ENCODE measurements around the gene GALNT10.

Gene GALNT10

GRCh38 chr5:154329062-154329461, 138.5 kb downstream of the GALNT10 start:
- H3K9me2 ChIP-seq (replicated peaks; ENCODE audit: control insufficient read depth, low read length), result no peaks in the 10 kb centered on the region
- H3K4me2 ChIP-seq (ENCODE audit: low read length), result no peak overlapping the region
- no peaks in the 10 kb centered on the region for H3K9me3 ChIP-seq (ENCODE audit: control insufficient read depth, insufficient read depth, low read length)
- H3F3A ChIP-seq (ENCODE audit: control insufficient read depth, insufficient read depth), result no peaks in the 10 kb centered on the region
- no peaks in the 10 kb centered on the region for H3K79me2 ChIP-seq (ENCODE audit: control insufficient read depth, low read length)
- H3K4me1 ChIP-seq (ENCODE audit: control insufficient read depth, low read length), result no peaks in the 10 kb centered on the region
- no peak overlapping the region for H3K27ac ChIP-seq (ENCODE audit: low read depth, low read length)
- H3K27me3 ChIP-seq (ENCODE audit: control insufficient read depth, low read length), result peaks cover 6% of the 10 kb centered on the region; the same call in 1 of the 2 replicates
- H3K36me3 ChIP-seq (ENCODE audit: control insufficient read depth, low read length), result no peaks in the 10 kb centered on the region
- H3K4me3 ChIP-seq (ENCODE audit: low read length), result no peak overlapping the region
- TF ChIP-seq CTCF (IDR thresholded peaks at IDR 0.05; ENCODE audit: low read depth, low read length, poor library complexity, severe bottlenecking) (no peak), EZH2phosphoT487 (IDR thresholded peaks at IDR 0.05; ENCODE audit: borderline replicate concordance, low read length) (no peak)
- H4K20me1 ChIP-seq (ENCODE audit: control insufficient read depth, insufficient read depth, low read depth, low read length), result no peaks in the 10 kb centered on the region

GRCh38 chr5:154329519-154330040, 139.0 kb downstream of the GALNT10 start:
- Histone ChIP-seq H4K20me1 (ENCODE audit: control insufficient read depth, insufficient read depth, low read depth, low read length) (no peaks in the 10 kb centered on the region), H3K79me2 (ENCODE audit: control insufficient read depth, low read length) (no peaks in the 10 kb centered on the region), H3K4me2 (ENCODE audit: low read length) (no peak overlapping the region), H3K27ac (ENCODE audit: low read depth, low read length) (no peak overlapping the region), H3K9me3 (ENCODE audit: control insufficient read depth, insufficient read depth, low read length) (no peaks in the 10 kb centered on the region), H3K4me3 (ENCODE audit: low read length) (no peak overlapping the region), H3K27me3 (ENCODE audit: control insufficient read depth, low read length) (peaks cover 6% of the 10 kb centered on the region; the same call in 1 of the 2 replicates), H3F3A (ENCODE audit: control insufficient read depth, insufficient read depth) (no peaks in the 10 kb centered on the region), H3K4me1 (ENCODE audit: control insufficient read depth, low read length) (no peaks in the 10 kb centered on the region), H3K9me2 (replicated peaks; ENCODE audit: control insufficient read depth, low read length) (no peaks in the 10 kb centered on the region), H3K36me3 (ENCODE audit: control insufficient read depth, low read length) (no peaks in the 10 kb centered on the region)
- TF ChIP-seq CTCF (IDR thresholded peaks at IDR 0.05; ENCODE audit: low read depth, low read length, poor library complexity, severe bottlenecking), result no peak
- TF ChIP-seq EZH2phosphoT487 (IDR thresholded peaks at IDR 0.05; ENCODE audit: borderline replicate concordance, low read length), result no peak

- Histone ChIP-seq H3K79me2 (ENCODE audit: control insufficient read depth, low read length) (no peaks in the 10 kb centered on the region), H3K4me1 (ENCODE audit: control insufficient read depth, low read length) (no peaks in the 10 kb centered on the region), H3K27ac (ENCODE audit: low read depth, low read length) (no peak overlapping the region), H3F3A (ENCODE audit: control insufficient read depth, insufficient read depth) (no peaks in the 10 kb centered on the region), H3K27me3 (ENCODE audit: control insufficient read depth, low read length) (peaks cover 6% of the 10 kb centered on the region; the same call in 1 of the 2 replicates), H3K4me2 (ENCODE audit: low read length) (no peak overlapping the region), H3K4me3 (ENCODE audit: low read length) (no peak overlapping the region), H4K20me1 (ENCODE audit: control insufficient read depth, insufficient read depth, low read depth, low read length) (no peaks in the 10 kb centered on the region), H3K9me2 (replicated peaks; ENCODE audit: control insufficient read depth, low read length) (no peaks in the 10 kb centered on the region), H3K36me3 (ENCODE audit: control insufficient read depth, low read length) (no peaks in the 10 kb centered on the region), H3K9me3 (ENCODE audit: control insufficient read depth, insufficient read depth, low read length) (no peaks in the 10 kb centered on the region)
- TF ChIP-seq CTCF (IDR thresholded peaks at IDR 0.05; ENCODE audit: low read depth, low read length, poor library complexity, severe bottlenecking) (no peak), EZH2phosphoT487 (IDR thresholded peaks at IDR 0.05; ENCODE audit: borderline replicate concordance, low read length) (no peak)
These were observed 139.6 kb downstream of the GALNT10 start for GRCh38 chr5:154330097-154330667.
